T1000 (cell line): Measurements from ENCODE around the gene BCORL1.
A peak's percentile ranks its signal among the peaks of the same experiment; 100 is the strongest.

Experiments
- DNase-seq: peaks from one replicate; lab custom pipeline; 2025; ENCODE audit warnings: mixed read lengths; lab: John Stamatoyannopoulos, UW

BCORL1 gene

GRCh38 chrX:129982300-129983251, at the start of gene BCORL1:
BCORL1 (plus strand) TSS chrX:129982635; CDS start chrX:130005232, 22,597 bp downstream.
- peak; percentile 58 for DNase-seq

- DNase-seq = no peak
Measured at GRCh38 chrX:129932821-129933321, 49.6 kb upstream of the BCORL1 start.

- DNase-seq = no peak
Measured at GRCh38 chrX:129933700-129934099, 48.7 kb upstream of the BCORL1 start.

- DNase-seq = no peak
Measured at GRCh38 chrX:129934461-129934860, 48.0 kb upstream of the BCORL1 start.

GRCh38 chrX:129934952-129935351, 47.5 kb upstream of the BCORL1 start:
- no peak for DNase-seq

- no peak for DNase-seq
Measured at GRCh38 chrX:129938081-129938480, 44.4 kb upstream of the BCORL1 start.

GRCh38 chrX:129939986-129940385, 42.4 kb upstream of the BCORL1 start:
- no peak for DNase-seq

GRCh38 chrX:129940721-129941120, 41.7 kb upstream of the BCORL1 start:
- no peak for DNase-seq

- no peak for DNase-seq
Measured at GRCh38 chrX:129945131-129945530, 37.3 kb upstream of the BCORL1 start.

GRCh38 chrX:129953334-129953648, 29.1 kb upstream of the BCORL1 start:
- no peak for DNase-seq

- no peak for DNase-seq
Measured at GRCh38 chrX:129953881-129954280, 28.6 kb upstream of the BCORL1 start.

GRCh38 chrX:129954804-129955203, 27.6 kb upstream of the BCORL1 start:
- DNase-seq = no peak

GRCh38 chrX:129955682-129956081, 26.8 kb upstream of the BCORL1 start:
- DNase-seq = no peak

- DNase-seq = no peak
Measured at GRCh38 chrX:129956145-129956544, 26.3 kb upstream of the BCORL1 start.

- no peak for DNase-seq
Measured at GRCh38 chrX:129956765-129957164, 25.7 kb upstream of the BCORL1 start.

- DNase-seq = no peak
Measured at GRCh38 chrX:129957241-129958082, 25.0 kb upstream of the BCORL1 start.

GRCh38 chrX:129958083-129958465, 24.4 kb upstream of the BCORL1 start:
- no peak for DNase-seq

GRCh38 chrX:129958814-129959492, 23.5 kb upstream of the BCORL1 start:
- no peak for DNase-seq

- no peak for DNase-seq
Measured at GRCh38 chrX:129959493-129959832, 23.0 kb upstream of the BCORL1 start.

GRCh38 chrX:129961180-129962083, 21.0 kb upstream of the BCORL1 start:
- DNase-seq = no peak

- no peak for DNase-seq
Measured at GRCh38 chrX:129963729-129964128, 18.7 kb upstream of the BCORL1 start.
